Aorta (tissue), 5 donors: ENCODE measurements around the gene HSBP1. TPM values are rescaled to one million over a fixed set of nuclear protein-coding genes. Genes with fewer than 3 reads are reported as not detected.

Experiments used
- ATAC-seq: fragments of 200-7000 bp; cut with Tn5 transposase; one replicate; pipeline ENCODE4 v1.9.1; 2022; ENCODE audit warnings: moderate library complexity; ENCODE audit not compliant: low FRiP score
- DNase-seq, 2 donors: peaks; one replicate each; pipeline ENCODE4 v3.0.0-alpha.2; 2020
- H3K27ac ChIP-seq, 2 donors: one replicate each; pipeline ENCODE4 v1.5.1; 2013; ENCODE audit warnings: low read length in 2 of 2, mild to moderate bottlenecking in 2 of 2, moderate library complexity in 2 of 2, control low read depth in 1 of 2, inconsistent platforms in 1 of 2, low read depth in 1 of 2
- H3K27me3 ChIP-seq, 2 donors: one replicate each; pipeline ENCODE4 v1.6.1; 2013; ENCODE audit warnings: control low read depth in 1 of 2, low read length in 1 of 2, mild to moderate bottlenecking in 1 of 2, moderate library complexity in 1 of 2; ENCODE audit not compliant: insufficient read depth in 2 of 2, control insufficient read depth in 1 of 2
- H3K36me3 ChIP-seq, 2 donors: one replicate each; pipeline ENCODE4 v1.6.1; 2013; ENCODE audit warnings: control low read depth in 1 of 2, low read length in 1 of 2, mild to moderate bottlenecking in 1 of 2; ENCODE audit not compliant: insufficient read depth in 2 of 2, control insufficient read depth in 1 of 2
- H3K4me1 ChIP-seq, 2 donors: one replicate each; pipeline ENCODE4 v1.6.1; 2013; ENCODE audit warnings: low read length in 2 of 2, control low read depth in 1 of 2, mild to moderate bottlenecking in 1 of 2, moderate library complexity in 1 of 2; ENCODE audit not compliant: insufficient read depth in 2 of 2, control insufficient read depth in 1 of 2
- H3K4me3 ChIP-seq, 2 donors: one replicate each; pipeline ENCODE4 v1.5.1; 2013; ENCODE audit warnings: low read length in 2 of 2, control low read depth in 1 of 2, mild to moderate bottlenecking in 1 of 2
- H3K9me3 ChIP-seq: one replicate; pipeline ENCODE4 v1.6.1; 2013; ENCODE audit warnings: mild to moderate bottlenecking, low read length; ENCODE audit not compliant: control insufficient read depth
- WGBS, 2 donors: extraction: QIAGEN DNeasy Blood & Tissue Kit; methylation state at CpG; one replicate each; pipeline ENCODE4 v1.1.7; 2013; 5-methylcytosine and 5-hydroxymethylcytosine counted together
- intact Hi-C, 2 donors: fragments of 100-400 bp; cut with DNase I; formaldehyde crosslinking; loops; one replicate each; pipeline versions ENCODE4 v1.14.2 to v1.15.0; 2022
- polyA plus RNA-seq, 2 donors: library from polyadenylated mRNA; stranded (reverse); fragments of 200-250 nt; gene quantifications; one replicate each; pipeline ENCODE4 v1.2.3, GENCODE V29; 2013
- total RNA-seq, 2 donors: library from RNA; stranded (reverse); fragmentation: NEBNext Ultra II Directional; extraction: Animal tissue kit (Norgen Biotek cat#: 25700); gene quantifications; one replicate each; pipeline ENCODE4 v1.2.1, GENCODE V29; 2021
- donor health status: healthy with polysubstance abuse.
- donor health status: Bipolar disorder and iron deficiency.
- donor health status: DM: no; HTN: no; CAD: no.
- donor health status: DM: no; HTN: no; CAD: no.
- donor health status: DM: yes; HTN: yes; CAD: no.

Gene HSBP1
- total and polyA plus RNA-seq, 4 donors = 24.0 to 74.3 (median 49.1) TPM

DNA sequence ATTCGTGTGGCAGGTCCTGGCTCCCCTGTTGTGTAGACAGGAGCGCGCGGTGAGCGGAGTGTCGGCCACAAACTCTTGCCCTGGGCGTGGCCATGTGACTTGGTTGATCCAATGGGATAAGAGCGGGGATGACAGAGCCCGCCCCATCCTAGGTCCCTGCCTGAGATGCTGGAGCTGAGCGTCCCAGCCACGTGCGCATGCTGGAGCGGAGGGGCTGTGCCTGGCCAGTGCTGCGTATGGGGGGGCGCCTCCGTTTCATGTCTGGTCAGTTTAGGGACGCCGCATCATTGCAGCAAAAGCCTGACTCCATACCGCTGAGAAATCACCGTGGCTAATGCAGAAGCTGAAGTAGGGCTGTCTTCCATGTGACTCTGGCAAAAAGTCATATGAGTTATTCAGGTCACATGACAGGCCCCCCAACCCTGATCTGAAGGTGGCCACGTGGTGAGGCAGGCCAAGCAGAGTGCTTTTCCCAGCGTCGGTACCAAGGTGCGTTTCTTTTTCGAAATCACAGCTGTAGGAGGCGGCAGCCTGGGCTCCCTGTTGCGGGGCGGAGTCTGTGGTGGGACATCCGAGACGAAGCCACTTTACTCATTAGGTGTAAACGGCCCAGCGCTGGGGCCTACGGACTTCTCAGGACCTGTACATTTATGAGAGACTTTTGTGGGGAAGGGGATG is 22.5 kb downstream of the HSBP1 start:
- 90 to 91% methylated on average over 33 of the region's 33 CpGs for WGBS, 2 donors
- no peaks in the 10 kb centered on the region for H3K9me3 ChIP-seq
- no peak for DNase-seq
- no peak overlapping the region for H3K4me3 ChIP-seq
- no peaks in the 10 kb centered on the region for H3K4me1 ChIP-seq
- intact Hi-C loops = no loop called here
- H3K27ac ChIP-seq = no peak overlapping the region
- no peaks in the 10 kb centered on the region for H3K36me3 ChIP-seq
- H3K27me3 ChIP-seq = no peaks in the 10 kb centered on the region
- ATAC-seq = no peak

DNA sequence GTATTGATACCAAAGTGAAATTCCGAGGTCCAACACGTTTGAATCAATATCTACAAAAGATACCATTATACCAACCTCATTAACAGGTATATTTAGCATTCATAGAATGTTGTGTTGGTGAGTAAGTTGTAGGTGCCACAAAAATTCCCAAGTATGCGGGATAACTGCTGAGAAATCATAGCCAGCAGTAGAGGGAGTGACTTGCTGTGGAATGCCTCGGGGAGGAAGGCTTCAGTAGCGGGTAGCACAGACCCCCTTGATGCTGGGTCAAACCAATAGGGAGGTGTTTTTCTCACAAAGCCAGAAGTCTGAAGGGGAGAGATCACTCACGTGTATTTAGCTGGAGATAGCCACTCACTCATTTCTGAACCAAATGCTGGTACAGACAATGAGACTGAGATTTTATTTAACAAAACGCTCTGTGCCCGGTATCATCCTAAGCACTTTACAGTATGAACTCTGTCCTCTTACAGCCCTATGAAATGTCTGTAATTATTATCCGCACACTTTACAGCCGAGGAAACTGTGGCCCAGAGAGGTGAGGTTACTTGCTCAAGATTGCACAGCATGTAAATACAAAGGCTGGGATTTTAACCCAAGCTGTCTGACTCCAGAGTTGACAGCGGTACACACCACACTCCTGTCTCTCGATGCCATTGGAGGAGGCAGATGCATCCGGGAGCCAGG is 23.1 kb downstream of the HSBP1 start:
- Histone ChIP-seq H3K27me3 (no peaks in the 10 kb centered on the region), H3K36me3 (no peaks in the 10 kb centered on the region), H3K9me3 (no peaks in the 10 kb centered on the region), H3K4me1 (no peaks in the 10 kb centered on the region), H3K4me3 (no peak overlapping the region), H3K27ac (no peak overlapping the region)
- intact Hi-C loops = no loop called here
- DNase-seq (no peak), ATAC-seq (no peak)
- 78 to 79% methylated on average over 13 of the region's 13 CpGs for WGBS, 2 donors

DNA sequence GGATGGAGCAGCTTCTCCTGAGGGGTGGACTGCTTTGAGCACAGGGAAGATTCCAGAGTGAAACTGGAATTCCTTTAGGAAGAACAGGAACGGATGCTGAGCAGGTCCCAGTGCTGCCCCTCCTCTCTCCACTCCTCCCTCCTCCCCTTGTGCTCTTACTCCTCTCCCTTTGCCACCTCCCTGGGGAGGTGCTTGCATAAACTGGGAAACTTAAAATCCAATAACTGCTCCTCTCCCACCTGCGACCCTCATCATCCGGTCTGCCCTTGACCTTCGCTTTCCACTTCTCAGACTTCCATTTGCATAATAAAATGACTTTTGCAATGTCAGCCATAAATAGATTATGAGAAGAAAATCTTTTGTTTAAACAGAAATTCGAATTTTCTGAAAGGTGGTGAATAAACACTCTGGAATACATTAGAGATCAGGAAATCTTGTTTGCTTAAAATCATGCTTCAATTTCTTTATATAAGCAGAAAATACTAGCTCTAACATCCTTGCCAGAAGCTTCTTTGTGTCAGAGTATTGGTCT is 23.7 kb downstream of the HSBP1 start:
- 66 to 71% methylated on average over 5 of the region's 5 CpGs for WGBS, 2 donors
- intact Hi-C loops = no loop called here
- H3K4me1 ChIP-seq = no peaks in the 10 kb centered on the region
- DNase-seq (no peak), ATAC-seq (no peak)
- no peaks in the 10 kb centered on the region for H3K9me3 ChIP-seq
- no peak overlapping the region for H3K27ac ChIP-seq
- no peaks in the 10 kb centered on the region for H3K27me3 ChIP-seq
- no peaks in the 10 kb centered on the region for H3K36me3 ChIP-seq
- no peak overlapping the region for H3K4me3 ChIP-seq

DNA sequence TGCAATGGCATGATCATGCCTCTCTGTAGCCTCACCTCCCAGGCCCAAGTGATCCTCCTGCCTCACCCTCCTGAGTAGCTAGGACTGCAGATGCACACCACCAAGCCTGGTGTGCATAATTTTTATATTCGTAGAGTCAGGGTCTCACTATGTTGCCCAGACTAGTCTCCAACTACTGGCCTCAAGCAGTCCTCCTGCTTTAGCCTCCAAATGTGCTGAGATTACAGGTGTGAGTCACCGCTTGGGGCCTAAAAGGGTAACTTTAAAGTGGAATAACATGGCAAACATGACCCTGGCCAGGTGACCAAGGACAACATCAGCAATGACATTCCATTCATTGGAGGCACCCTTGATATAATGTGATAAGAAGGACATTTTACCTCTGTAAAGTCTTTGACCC is 26.1 kb downstream of the HSBP1 start:
- no peak for ATAC-seq
- intact Hi-C loops = no loop called here
- H3K27ac ChIP-seq = no peak overlapping the region

DNA sequence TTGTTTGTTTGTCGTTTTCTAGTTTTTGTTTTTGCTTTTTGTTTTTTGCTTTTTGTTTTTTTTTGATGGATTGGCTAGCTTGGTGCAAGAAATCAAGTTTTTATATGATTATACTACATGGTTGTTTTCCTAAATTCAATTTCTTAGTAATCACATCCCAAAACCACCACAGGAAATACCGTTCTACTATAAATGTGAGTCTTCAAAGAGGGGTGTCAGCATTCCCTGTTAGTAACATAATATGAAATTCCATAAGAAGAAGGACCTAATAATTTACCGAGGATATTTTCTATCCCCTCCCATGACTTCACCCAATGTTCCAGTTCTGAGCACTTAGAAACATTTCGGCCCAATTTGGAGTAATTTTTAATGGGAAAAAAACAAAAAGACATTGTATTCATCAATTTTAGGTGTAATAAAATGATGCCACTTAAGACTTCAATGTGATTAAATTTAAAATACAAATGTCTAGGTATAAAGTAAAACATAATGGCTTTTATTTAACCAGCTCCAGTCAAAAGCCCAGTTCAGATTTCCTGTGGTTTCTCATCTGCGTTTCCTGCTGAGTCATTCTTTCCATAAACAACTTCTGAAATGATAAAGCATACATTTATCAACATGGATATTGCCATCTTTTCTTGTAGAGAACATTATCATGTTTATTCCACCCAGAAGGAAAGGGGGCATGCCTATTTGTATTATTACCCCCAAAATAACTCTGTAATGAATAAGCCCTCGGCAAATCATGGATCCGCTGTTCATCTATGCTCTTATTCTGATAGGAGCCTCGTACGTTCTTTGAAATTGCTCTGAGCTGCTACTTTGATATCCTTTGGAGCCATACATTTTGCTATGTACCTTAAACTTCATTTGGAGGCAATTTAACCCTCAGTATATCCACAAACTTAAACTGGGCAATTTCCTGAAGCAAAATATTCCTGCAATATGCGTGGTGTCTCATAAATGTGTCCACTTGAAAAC is 28.1 kb downstream of the HSBP1 start:
- H3K27ac ChIP-seq = no peak overlapping the region
- H3K36me3 ChIP-seq = no peaks in the 10 kb centered on the region
- DNase-seq (no peak), ATAC-seq (no peak)
- WGBS, 2 donors = 71 to 73% methylated on average over 10 of the region's 10 CpGs
- H3K27me3 ChIP-seq = no peaks in the 10 kb centered on the region
- H3K4me3 ChIP-seq = no peak overlapping the region
- intact Hi-C loops = no loop called here
- no peaks in the 10 kb centered on the region for H3K4me1 ChIP-seq
- no peaks in the 10 kb centered on the region for H3K9me3 ChIP-seq

More for the DNA sequence above, 26.1 kb downstream of the HSBP1 start:
- H3K27me3 ChIP-seq = no peaks in the 10 kb centered on the region
- no peaks in the 10 kb centered on the region for H3K36me3 ChIP-seq
- H3K9me3 ChIP-seq = no peaks in the 10 kb centered on the region
- WGBS, 2 donors = 96% methylated on average over 2 of the region's 2 CpGs
- no peaks in the 10 kb centered on the region for H3K4me1 ChIP-seq
- no peak for DNase-seq
- no peak overlapping the region for H3K4me3 ChIP-seq

DNA sequence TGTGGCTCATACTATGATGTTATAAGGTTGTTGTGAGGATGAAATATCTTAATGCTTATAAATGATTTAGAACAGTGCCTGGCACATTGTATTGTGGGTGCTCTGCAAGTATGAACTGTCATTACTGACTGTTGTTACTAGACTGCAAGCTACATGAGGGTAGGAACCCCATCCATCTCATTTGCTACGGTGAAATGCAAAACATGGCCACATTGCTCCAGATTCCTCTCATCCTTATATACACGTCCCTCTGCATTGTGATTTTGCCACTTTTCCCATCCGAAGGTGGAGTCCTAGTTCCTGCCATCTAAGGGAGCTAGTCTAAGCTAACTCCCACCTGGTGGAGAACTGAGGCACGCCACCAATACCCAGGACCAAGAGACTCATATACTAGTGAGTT is 29.8 kb downstream of the HSBP1 start:
- ATAC-seq (no peak), DNase-seq (no peak)
- Histone ChIP-seq H3K4me1 (no peaks in the 10 kb centered on the region), H3K9me3 (no peaks in the 10 kb centered on the region), H3K4me3 (no peak overlapping the region), H3K36me3 (no peaks in the 10 kb centered on the region), H3K27ac (no peak overlapping the region), H3K27me3 (no peaks in the 10 kb centered on the region)
- WGBS, 2 donors = 92 to 93% methylated on average over 4 of the region's 4 CpGs
- intact Hi-C loops = no loop called here

DNA sequence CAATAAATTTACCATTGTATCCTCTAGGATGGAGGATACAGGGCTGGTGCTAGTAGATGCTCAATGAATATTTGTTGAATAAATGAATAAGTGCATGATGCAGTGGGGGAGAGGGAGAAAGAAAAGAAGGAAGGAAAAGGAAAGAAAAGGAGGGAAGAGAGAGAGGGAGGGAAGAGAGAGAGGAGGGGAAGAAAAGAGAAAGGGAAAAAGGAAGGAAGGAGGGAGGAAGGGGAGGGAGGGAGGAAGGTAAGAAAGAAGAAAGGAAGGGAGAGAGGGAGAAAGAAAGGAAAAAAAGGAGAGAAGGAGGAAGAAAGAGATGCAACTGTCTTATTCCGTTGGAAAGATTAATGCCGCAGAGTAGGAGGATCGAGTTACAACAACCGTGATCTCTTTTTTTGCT is 30.4 kb downstream of the HSBP1 start:
- intact Hi-C loops = no loop called here
- H3K36me3 ChIP-seq = no peaks in the 10 kb centered on the region
- ATAC-seq (no peak), DNase-seq (no peak)
- H3K27me3 ChIP-seq = no peaks in the 10 kb centered on the region
- H3K27ac ChIP-seq = no peak overlapping the region
- no peaks in the 10 kb centered on the region for H3K9me3 ChIP-seq
- no peaks in the 10 kb centered on the region for H3K4me1 ChIP-seq
- no peak overlapping the region for H3K4me3 ChIP-seq
- WGBS, 2 donors = 78 to 79% methylated on average over 4 of the region's 4 CpGs

DNA sequence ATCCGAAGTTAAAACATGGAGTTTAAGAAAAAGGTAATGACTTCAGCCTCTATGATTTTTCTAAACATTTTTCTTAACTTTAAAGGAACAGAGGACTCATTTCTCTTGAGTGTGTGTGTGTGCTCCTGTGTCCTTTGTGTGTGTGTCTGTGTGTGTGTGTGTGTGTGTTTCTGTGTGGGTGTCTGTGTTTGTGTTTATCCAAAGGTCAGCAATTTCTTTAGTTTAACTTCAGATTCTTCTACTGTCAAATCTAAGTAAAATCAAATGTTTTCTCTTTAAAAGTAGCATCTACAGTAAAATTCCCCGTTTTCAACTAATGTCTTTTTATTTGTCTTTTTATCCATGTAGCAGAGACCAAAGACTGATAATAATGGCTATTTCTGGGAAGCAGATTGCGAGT is 31.8 kb downstream of the HSBP1 start:
- H3K4me1 ChIP-seq = no peaks in the 10 kb centered on the region
- H3K27ac ChIP-seq = no peak overlapping the region
- no peaks in the 10 kb centered on the region for H3K9me3 ChIP-seq
- WGBS, 2 donors = 38% methylated on average over 3 of the region's 3 CpGs
- no peaks in the 10 kb centered on the region for H3K27me3 ChIP-seq
- ATAC-seq (no peak), DNase-seq (no peak)
- no peaks in the 10 kb centered on the region for H3K36me3 ChIP-seq
- H3K4me3 ChIP-seq = no peak overlapping the region
- intact Hi-C loops = no loop called here
